HG03064 (cell line): ENCODE measurements around the gene CRYGA.

Source experiments
- ATAC-seq: cut with Tn5 transposase; IDR thresholded peaks from one replicate; pipeline ENCODE4 v1.9.1; 2021; ENCODE audit warnings: low read depth; ENCODE audit not compliant: unreplicated experiment

The CRYGA gene, protein sequence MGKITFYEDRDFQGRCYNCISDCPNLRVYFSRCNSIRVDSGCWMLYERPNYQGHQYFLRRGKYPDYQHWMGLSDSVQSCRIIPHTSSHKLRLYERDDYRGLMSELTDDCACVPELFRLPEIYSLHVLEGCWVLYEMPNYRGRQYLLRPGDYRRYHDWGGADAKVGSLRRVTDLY

GRCh38 chr2:208163489-208163888 lies at the start of gene CRYGA:
Gene CRYGA (minus strand): TSS chr2:208163589. CDS start chr2:208163556, 33 bp downstream.
- ATAC-seq, result no peak

DNA sequence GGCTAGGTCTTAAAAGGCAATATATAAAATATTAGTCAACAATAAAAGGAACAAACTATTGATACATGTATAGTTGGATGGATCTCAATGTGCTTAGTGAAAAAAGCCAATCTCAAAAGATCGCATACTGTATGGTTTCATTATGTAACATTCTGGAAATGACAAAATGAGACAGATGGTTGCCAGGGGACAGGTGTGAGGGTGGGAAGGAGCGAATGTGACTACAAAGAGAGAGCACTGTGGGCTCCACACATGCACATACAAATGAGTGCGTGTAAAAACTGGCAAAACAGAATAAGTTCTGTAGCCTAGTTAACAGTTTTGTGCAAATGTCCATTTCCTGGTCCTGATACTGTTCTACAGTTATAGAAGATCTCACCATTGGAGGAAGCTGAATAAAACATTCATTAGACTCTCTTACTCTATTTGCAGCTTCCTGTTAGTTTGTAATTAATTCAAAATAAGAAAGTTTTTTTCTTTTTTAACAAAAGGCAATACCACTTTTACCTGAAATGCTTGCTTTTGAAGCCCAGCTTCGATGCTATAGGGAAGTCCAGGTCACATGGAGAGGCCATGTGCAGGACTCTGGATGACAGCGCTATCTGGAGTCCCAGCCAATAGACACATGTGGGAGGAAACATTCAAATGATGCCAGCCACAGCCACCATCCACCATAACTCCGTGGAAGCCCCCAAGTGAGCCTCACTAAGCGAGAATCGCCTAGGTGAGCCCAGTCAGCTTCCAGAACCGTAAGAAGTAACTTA lies 47.5 kb upstream of the CRYGA start:
- ATAC-seq, result no peak

GRCh38 chr2:208208335-208209085 lies 45.1 kb upstream of the CRYGA start:
- no peak for ATAC-seq

GRCh38 chr2:208207769-208208168 lies 44.4 kb upstream of the CRYGA start:
- no peak for ATAC-seq

DNA sequence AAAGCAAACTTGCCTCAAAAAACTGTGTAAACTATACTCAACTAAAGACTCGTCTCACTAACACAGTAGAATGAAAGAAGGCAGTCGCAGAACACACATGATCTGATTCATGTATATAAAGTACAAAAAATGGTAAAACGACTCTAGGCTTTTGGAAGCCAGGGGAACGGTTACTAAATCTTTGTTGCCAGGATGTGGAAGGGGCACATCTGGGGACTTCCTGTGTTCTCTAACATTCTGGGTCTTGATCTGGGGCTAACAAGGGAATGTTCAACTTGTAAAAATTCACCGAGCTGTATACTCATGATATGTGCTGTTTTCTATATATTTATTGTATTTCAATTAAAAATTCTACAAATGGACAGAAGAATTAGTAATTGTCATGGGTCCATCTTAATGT lies 40.8 kb upstream of the CRYGA start:
- ATAC-seq, result no peak

DNA sequence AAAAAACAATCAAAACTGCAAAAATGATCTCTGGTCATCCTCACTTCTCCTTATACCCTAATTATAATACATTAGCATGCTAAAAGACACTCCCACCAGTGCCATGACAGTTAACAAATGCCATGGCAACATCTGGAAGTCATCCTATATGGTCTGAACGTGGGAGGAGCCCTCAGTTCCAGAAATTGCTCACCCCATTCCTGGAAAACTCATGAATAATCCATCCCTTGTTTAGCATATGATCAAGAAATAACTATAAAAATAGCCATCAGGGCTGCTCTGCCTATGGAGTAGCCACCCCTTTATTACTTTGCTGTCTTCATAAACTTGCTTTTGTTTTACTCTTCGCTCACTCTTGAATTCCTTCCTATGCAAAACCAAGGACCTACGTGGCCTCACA lies 32.1 kb upstream of the CRYGA start:
- no peak for ATAC-seq

DNA sequence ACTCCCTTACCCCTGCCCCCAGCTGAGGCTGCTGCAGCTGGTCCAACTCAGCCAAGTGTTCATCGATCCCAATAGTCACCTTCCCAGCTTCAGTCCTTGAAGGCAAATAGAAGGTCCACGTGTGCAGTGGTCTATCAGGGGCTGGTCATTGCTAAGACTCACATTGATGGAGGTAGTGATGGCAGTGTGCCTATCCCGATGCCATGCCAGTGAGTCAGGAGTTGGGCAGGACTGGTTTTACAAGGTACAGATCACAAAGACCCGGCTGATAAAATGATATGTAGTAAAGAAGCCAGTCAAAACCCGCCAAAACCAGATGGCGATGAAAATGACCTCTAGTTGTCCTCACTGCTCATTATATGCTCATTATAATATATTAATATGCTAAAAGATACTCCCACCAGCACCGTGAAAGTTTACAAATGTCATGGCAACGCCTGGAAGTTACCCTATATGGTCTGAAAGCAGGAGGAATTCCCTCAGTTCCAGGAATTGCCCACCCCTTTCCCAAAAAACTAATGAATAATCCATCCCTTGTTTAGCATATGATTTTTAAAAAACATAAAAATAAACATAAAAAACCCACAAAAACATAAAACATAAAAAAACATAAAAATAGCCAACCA lies 29.3 kb upstream of the CRYGA start:
- ATAC-seq, result no peak

- no peak for ATAC-seq
Observed at GRCh38 chr2:208189810-208190503, 26.6 kb upstream of the CRYGA start, which contains the start of gene C2orf80. Gene C2orf80 (minus strand): TSS chr2:208190030. CDS start chr2:208186986, 3,044 bp downstream.

DNA sequence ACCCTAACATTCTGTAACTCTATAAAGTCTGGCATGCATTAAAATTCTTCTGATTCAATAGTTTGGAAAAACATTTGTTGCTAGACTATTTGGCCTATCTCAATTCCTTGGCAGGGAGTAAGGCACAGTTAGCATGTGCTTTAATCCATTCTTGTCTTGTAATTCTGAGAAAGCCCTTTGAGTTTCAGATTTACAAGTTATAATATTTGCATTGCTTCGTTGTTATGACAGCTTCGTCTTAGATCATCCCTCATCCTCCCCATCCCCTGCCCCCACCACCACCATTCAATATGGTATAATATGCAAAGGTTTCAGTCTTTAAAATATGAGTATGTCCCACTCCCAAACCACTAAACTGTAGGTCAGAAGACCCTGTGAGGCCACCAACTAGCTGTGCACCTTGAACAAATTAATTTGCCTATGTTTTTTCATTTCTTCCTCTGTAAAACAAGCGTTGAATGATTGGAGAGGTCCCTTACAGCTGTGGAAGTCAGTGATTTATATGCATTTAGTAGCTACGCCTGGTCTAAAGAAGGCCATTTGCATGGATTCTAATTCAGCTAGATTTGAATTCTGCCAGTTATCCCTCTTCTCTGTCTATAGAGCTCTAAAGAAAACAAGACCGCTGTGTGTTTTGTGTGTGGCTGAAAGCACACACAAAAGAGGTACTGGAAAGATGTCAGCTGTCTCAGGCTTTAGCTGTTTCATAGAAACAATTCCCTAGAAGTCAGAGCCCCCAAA lies 25.9 kb upstream of the CRYGA start:
- no peak for ATAC-seq

GRCh38 chr2:208186893-208187292 lies 23.5 kb upstream of the CRYGA start:
- ATAC-seq, result no peak

- ATAC-seq, result no peak
Observed at GRCh38 chr2:208186465-208186864, 23.1 kb upstream of the CRYGA start.

GRCh38 chr2:208183972-208184705 lies 20.8 kb upstream of the CRYGA start:
- no peak for ATAC-seq

DNA sequence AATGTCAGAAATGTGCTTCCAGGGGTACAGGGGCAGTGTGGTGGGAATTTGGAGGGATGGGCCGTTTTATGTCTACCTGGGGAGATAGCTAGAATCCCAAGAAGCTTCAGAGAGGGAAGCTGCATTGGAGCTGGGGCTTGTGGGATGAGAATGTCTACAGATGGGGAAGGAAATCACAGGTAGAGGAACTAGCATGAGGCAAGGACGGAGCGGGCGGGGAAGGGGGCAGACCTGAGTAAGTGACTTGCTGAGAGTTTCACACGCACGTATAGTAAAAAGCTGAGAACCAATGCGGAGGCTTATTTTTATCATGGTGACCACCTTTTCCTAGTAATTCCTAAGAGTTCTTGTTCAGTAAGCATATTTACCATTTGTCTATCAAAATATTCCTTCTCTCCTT lies 20.1 kb upstream of the CRYGA start:
- ATAC-seq, result no peak

GRCh38 chr2:208182835-208183234 lies 19.4 kb upstream of the CRYGA start:
- ATAC-seq, result no peak

- no peak for ATAC-seq
Observed at GRCh38 chr2:208179028-208179609, 15.7 kb upstream of the CRYGA start.

DNA sequence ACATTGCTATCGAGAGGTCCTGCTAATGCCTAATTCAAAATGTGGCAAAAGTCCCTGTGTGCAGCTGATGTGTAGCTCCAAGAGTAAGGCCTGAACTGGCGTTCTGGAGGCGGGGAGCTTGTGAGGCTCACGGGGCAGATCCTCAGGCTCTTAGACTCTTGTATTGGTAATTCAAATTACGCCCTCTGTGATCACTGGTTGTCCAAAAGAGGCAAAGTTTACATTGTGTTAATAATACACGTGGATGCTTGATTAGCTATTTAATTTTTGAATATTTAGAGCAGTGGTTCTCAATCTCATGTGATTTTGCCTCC lies 12.4 kb upstream of the CRYGA start:
- no peak for ATAC-seq

DNA sequence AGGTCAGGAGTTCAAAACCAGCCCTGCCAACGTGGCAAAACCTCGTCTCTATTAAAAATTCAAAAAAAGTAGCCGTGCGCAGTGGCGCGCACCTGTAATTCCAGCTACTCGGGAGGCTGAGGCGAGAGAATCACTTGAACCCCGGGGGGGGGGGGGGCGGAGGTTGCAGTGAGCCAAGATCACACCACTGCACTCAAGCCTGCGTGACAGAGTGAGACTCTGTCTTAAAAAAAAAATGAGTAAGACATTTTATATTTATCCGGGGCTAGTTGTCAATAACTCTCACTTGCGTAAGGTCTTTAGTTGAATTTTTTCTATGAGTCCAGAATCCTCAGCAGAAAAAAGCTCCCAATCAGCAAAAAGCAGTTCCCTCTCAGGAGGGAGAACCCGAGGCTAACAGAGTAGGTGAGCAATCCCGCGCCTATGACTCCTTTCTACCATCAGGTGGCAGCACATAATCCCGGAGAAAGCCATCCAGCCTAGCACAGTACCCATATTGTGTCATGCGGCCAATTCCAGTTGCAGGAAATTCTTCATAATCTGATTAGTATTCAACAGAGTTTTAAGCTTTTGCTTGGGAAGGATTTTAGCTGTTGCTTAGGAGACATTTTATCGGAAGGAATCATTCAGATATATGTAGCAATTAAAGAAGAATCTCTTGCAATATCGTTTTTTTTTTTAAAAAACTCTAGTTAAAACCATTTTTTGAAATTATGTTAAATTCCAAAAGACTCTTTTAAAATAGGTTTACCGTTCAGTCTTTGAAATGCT lies 11.9 kb upstream of the CRYGA start:
- peak; percentile 97 for ATAC-seq

DNA sequence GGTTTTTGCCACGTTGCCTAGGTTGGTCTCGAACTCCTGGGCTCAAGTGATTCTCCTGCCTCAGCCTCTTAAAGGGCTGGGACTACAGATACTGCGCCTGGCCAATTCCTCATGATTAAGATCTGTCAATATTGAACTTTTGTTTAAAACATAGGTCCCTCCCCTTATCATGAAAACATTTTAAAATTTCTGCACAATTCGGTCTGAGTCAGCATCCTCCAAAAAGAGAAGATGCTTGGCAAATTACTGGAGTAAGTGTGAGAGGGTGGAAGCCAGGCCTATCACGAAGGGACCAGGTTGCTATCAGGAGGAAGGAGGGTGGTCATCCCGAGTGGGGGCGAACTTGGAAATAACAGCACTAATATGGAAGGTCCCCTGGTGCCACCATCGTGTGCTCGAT lies 10.8 kb upstream of the CRYGA start:
- no peak for ATAC-seq
